HuH-7 (cell line): ENCODE measurements around the gene TSKU.
"Not testable (repeated sequence)": the region's sequence is repeated elsewhere in the genome, so short reads cannot be mapped to it uniquely, and the experiment has no call there.

ENCODE experiments used
- DNase-seq: peaks from one replicate; pipeline ENCODE4 v3.0.0; 2011; ENCODE audit warnings: low spot score

Gene TSKU

GRCh38 chr11:76824980-76825725 is 42.0 kb downstream of the TSKU start:
- no peak for DNase-seq

- DNase-seq: no peak
These were observed 42.7 kb downstream of the TSKU start for GRCh38 chr11:76825726-76826396.

GRCh38 chr11:76826508-76826907 is 43.4 kb downstream of the TSKU start:
- not testable (repeated sequence) for DNase-seq

GRCh38 chr11:76827005-76827404 is 43.8 kb downstream of the TSKU start:
- not testable (repeated sequence) for DNase-seq

- DNase-seq: no peak
These were observed 47.6 kb downstream of the TSKU start for GRCh38 chr11:76830639-76831327.

GRCh38 chr11:76831686-76832310 is 48.6 kb downstream of the TSKU start:
- DNase-seq: no peak

- no peak for DNase-seq
These were observed 49.2 kb downstream of the TSKU start for GRCh38 chr11:76832361-76832760.

GRCh38 chr11:76834151-76834550 is 51.0 kb downstream of the TSKU start:
- DNase-seq: no peak

GRCh38 chr11:76835036-76835435 is 51.9 kb downstream of the TSKU start:
- no peak for DNase-seq

- no peak for DNase-seq
These were observed 52.9 kb downstream of the TSKU start for GRCh38 chr11:76835928-76836612.

GRCh38 chr11:76836613-76837291 is 53.6 kb downstream of the TSKU start:
- no peak for DNase-seq

GRCh38 chr11:76837696-76838677 is 54.8 kb downstream of the TSKU start:
- DNase-seq: no peak

- peak; percentile 28 for DNase-seq
These were observed 55.5 kb downstream of the TSKU start for GRCh38 chr11:76838678-76839068.

GRCh38 chr11:76839311-76839710 is 56.2 kb downstream of the TSKU start:
- no peak for DNase-seq

- no peak for DNase-seq
These were observed 58.8 kb downstream of the TSKU start for GRCh38 chr11:76841923-76842452.

- DNase-seq: no peak
These were observed 60.8 kb downstream of the TSKU start for GRCh38 chr11:76843907-76844306.

- DNase-seq: no peak
These were observed 61.4 kb downstream of the TSKU start for GRCh38 chr11:76844511-76844910.

GRCh38 chr11:76845069-76845468 is 61.9 kb downstream of the TSKU start:
- DNase-seq: no peak

GRCh38 chr11:76846441-76846840 is 63.3 kb downstream of the TSKU start:
- no peak for DNase-seq
